Right lobe of liver (tissue), 6 donors: Measurements from ENCODE around the gene PLEKHF1. TPM values are rescaled to one million over a fixed set of nuclear protein-coding genes. Genes with fewer than 3 reads are reported as not detected.
A peak's percentile ranks its signal among the peaks of the same experiment; 100 is the strongest.

Experiments
- ATAC-seq, 4 donors: fragments of 200-7000 bp; cut with Tn5 transposase; one replicate each; pipeline ENCODE4 v1.9.1; 2020; ENCODE audit warnings: mild to moderate bottlenecking in 4 of 4, moderate library complexity in 4 of 4
- DNase-seq, 3 donors: peaks; one replicate each; pipeline ENCODE4 v3.0.0-alpha.2; 2020
- H3K27ac ChIP-seq, 3 donors: fragments of 200-600 bp; one replicate each; pipeline ENCODE4 v1.8.0; 2022
- H3K27me3 ChIP-seq, 2 donors: fragments of 200-600 bp; one replicate each; pipeline ENCODE4 v1.8.0; 2022
- H3K36me3 ChIP-seq, 4 donors: fragments of 200-600 bp; sonication (generic) in 1 of 4; one replicate each; pipeline versions ENCODE4 v1.5.1 to v1.8.0; 2017 to 2022; ENCODE audit warnings: control low read depth in 1 of 4
- H3K4me1 ChIP-seq, 4 donors: fragments of 200-600 bp; sonication (generic) in 1 of 4; one replicate each; pipeline versions ENCODE4 v1.5.1 to v1.8.0; 2017 to 2022; ENCODE audit warnings: control low read depth in 1 of 4
- H3K4me3 ChIP-seq, 3 donors: fragments of 200-600 bp; one replicate each; pipeline ENCODE4 v1.8.0; 2022
- H3K9me3 ChIP-seq, 4 donors: fragments of 200-600 bp; sonication (generic) in 1 of 4; one replicate each; pipeline versions ENCODE4 v1.5.1 to v1.8.0; 2017 to 2022; ENCODE audit warnings: control low read depth in 1 of 4
- POLR2A ChIP-seq: fragments of 450-650 bp; IDR thresholded peaks from one replicate; pipeline ENCODE4 v1.6.1; 2017; ENCODE audit warnings: antibody characterized with exemption, mild to moderate bottlenecking
- WGBS: methylation state at CpG from one replicate; pipeline ENCODE4 v1.1.6; 2018; ENCODE audit warnings: low coverage, low lambda C conversion rate; ENCODE audit not compliant: insufficient coverage; ENCODE audit errors: missing lambda C conversion rate; 5-methylcytosine and 5-hydroxymethylcytosine counted together
- intact Hi-C, 2 donors: fragments of 100-400 bp; cut with DNase I; formaldehyde crosslinking; loops; one replicate each; pipeline versions ENCODE4 v1.11.2 to v1.14.1; 2022
- total RNA-seq, 6 experiments: library from RNA; depleted of rRNA in 2 of 6; stranded (reverse); fragments of >200 nt in 2 of 6; fragmentation: NEBNext Ultra II Directional in 3 of 6; extraction: Animal tissue kit (Norgen Biotek cat#: 25700) in 3 of 6; gene quantifications; one replicate each; pipeline versions ENCODE4 v1.1.0 to v1.2.4, GENCODE V29; 2016 to 2023
- TF ChIP-seq, protein P1 (sequence below), 4 donors: fragments of 200-600 bp in 3 of 4; fragments of 450-650 bp in 1 of 4; IDR thresholded peaks; one replicate each; pipeline versions ENCODE4 v1.5.1 to v1.8.0; 2016 to 2022; ENCODE audit warnings: antibody characterized with exemption in 4 of 4, mild to moderate bottlenecking in 2 of 4
- donor health status: DM: no; HTN: yes; CAD: no.
- donor health status: DM: no; HTN: no; CAD: no.
- donor health status: DM: no; HTN: no; CAD: no.
- donor health status: DM: no; HTN: yes; CAD: no.
- donor health status: DM: no; HTN: yes; CAD: no.

The PLEKHF1 gene
- total RNA-seq, 6 experiments from 2014 or later, result 5.6 to 13.8 (median 9.8) TPM

DNA sequence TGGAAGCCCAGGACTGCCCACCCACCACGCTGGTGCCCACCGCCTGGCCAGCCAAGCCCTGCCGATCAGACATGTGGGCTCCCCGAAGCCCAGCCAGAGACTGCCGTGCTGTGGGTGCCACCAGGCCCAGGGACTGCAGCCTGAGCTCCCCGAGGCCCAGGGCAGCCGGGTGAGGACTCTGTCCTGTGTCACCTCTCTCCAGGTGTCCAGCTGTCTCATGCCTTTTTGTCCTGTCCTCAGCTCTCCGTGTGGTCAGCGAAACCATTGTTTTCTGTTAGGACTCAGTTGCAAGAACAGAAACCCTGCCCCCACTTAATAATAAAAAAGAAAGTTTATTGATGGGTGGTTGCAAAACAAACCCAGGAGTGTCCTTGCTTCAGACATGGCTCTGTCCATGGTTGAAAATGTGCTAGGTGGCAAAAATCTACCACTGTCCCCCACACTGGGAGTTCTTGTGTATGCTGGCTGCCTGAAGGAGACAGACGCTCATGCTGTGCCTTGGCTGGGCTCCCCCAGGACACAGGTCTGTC, 9.9 kb downstream of the PLEKHF1 start:
- Histone ChIP-seq H3K4me3 (no peak overlapping the region), H3K4me1 (peaks cover 0 to 93% (median 46%) of the 10 kb centered on the region in 4 donors), H3K9me3 (no peaks in the 10 kb centered on the region), H3K36me3 (peaks cover 0 to 18% (median 9%) of the 10 kb centered on the region in 4 donors), H3K27me3 (no peaks in the 10 kb centered on the region), H3K27ac (peak overlapping the region in 2 of 3 donors; percentile 61 to 80)
- no CpG with 5 or more reads among the region's 10 CpGs for WGBS
- no peak for TF ChIP-seq POLR2A
- TF ChIP-seq, protein P1, sequence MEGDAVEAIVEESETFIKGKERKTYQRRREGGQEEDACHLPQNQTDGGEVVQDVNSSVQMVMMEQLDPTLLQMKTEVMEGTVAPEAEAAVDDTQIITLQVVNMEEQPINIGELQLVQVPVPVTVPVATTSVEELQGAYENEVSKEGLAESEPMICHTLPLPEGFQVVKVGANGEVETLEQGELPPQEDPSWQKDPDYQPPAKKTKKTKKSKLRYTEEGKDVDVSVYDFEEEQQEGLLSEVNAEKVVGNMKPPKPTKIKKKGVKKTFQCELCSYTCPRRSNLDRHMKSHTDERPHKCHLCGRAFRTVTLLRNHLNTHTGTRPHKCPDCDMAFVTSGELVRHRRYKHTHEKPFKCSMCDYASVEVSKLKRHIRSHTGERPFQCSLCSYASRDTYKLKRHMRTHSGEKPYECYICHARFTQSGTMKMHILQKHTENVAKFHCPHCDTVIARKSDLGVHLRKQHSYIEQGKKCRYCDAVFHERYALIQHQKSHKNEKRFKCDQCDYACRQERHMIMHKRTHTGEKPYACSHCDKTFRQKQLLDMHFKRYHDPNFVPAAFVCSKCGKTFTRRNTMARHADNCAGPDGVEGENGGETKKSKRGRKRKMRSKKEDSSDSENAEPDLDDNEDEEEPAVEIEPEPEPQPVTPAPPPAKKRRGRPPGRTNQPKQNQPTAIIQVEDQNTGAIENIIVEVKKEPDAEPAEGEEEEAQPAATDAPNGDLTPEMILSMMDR (IDR thresholded peaks at IDR 0.05), result no peak
- DNase-seq (peak in 1 of 3 donors; percentile 55), ATAC-seq (no peak)
- intact Hi-C loops, result loop anchor here (10.0 kb wide), 1 partner anchor 60 kb away; no protein-coding TSS in a partner anchor

DNA sequence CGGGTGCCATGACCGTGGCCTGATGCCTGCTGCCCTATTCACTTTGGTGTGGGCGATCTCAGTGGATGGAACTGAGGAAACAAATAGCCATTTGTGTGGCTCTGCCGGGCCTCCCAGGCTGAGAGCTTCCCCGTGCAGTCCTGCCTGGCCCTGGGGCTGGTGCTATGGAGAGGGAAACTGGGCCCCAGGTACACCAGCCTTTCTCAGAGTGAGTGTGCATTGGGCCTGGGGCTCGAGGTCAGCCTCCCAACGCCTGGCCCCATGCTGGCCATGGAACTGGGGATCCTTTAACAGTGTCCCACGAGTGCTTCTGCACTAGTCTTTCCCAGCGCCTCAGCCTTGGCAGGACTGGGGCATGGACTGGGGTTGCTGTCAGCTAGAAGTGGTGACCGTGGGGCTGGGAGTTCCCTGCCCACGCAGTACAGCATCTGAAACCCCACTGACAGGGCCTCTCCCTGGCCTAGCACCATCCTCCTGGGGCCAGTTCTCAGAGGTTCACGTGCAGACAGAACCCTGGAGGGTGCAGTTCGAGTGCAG, 10.5 kb downstream of the PLEKHF1 start:
- Histone ChIP-seq H3K9me3 (no peaks in the 10 kb centered on the region), H3K27me3 (no peaks in the 10 kb centered on the region), H3K4me1 (peaks cover 0 to 88% (median 46%) of the 10 kb centered on the region in 4 donors), H3K27ac (peak overlapping the region; percentile 43 to 80 (median 61)), H3K36me3 (peaks cover 0 to 18% (median 9%) of the 10 kb centered on the region in 4 donors), H3K4me3 (no peak overlapping the region)
- intact Hi-C loops, result loop anchor here (10.0 kb wide), 1 partner anchor 61 kb away; no protein-coding TSS in a partner anchor
- DNase-seq (peak in 1 of 3 donors; percentile 58), ATAC-seq (no peak)
- TF ChIP-seq, protein P1 (IDR thresholded peaks at IDR 0.05), result no peak
- TF ChIP-seq POLR2A, result no peak
- 40% methylated on average over 1 of the region's 13 CpGs for WGBS

DNA sequence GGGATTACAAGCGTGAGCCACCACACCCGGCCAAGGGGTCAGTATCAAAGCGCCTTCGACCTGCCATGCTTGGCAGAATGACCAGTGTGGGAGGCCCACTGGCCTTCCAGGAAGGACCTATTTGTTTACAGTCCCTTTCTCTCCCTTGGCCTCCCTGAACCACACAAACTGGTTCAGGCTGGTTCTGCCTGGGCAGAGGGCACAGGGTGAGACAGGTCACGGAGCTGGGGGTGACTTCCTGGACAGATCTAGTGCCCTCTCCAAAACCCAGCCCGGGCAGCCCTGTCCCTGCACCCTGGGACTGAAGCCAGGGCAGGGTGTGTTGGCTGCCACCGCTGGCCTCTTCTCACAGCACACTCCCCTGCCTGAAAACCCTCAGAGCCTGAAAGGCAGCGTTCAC, 11.3 kb downstream of the PLEKHF1 start:
- TF ChIP-seq, protein P1 (IDR thresholded peaks at IDR 0.05), result no peak
- no peak for TF ChIP-seq POLR2A
- Histone ChIP-seq H3K4me1 (peaks cover 0 to 83% (median 42%) of the 10 kb centered on the region in 4 donors), H3K9me3 (no peaks in the 10 kb centered on the region), H3K36me3 (peaks cover 0 to 18% (median 9%) of the 10 kb centered on the region in 4 donors), H3K27ac (peak overlapping the region in 2 of 3 donors; percentile 67 to 80), H3K4me3 (no peak overlapping the region), H3K27me3 (no peaks in the 10 kb centered on the region)
- 20% methylated on average over 7 of the region's 8 CpGs for WGBS
- intact Hi-C loops, result loop anchor here (10.0 kb wide), 1 partner anchor 62 kb away; no protein-coding TSS in a partner anchor
- ATAC-seq (peak; percentile 79 to 85 (median 84)), DNase-seq (peak; percentile 91 to 97 (median 96))

DNA sequence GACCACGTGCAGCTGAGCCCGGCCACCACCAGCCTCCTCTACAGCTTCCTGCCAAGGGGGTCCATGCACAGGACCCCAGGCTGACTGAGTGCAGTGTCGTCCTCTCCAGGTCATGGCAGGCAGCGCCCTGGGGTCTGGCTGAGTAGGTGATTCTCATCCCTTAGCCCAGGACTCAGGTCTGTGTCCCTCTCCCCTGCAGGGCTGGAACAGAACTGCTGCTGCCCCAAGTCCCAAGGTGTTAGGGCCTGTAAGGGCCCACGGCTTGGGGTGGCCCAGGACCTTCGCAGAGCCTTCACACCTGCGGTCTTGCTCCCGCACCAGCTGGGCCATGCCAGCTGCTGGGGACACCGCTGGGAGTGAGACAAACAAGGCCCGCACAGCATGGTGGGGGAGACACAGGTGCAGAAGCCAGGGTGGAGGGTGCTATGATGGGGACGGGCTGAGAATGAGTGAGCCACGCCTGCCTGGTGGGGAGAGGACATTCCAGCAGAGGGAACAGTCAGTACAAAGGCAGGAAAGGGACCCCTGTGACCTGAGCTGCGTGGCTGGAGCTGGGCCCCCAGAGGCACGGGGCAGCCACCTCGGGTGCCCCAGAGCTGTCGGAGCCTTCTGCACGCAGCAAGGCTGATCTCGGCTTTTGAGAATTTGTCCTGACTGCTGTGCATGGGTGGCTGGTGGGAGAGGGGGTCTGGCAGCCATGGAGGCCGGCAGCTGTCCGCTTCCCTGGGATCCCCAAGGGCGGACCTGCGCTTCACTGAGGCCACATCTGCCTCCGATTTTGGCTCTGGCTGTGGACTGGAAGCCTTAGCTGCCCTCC, 11.9 kb downstream of the PLEKHF1 start:
- Histone ChIP-seq H3K9me3 (no peaks in the 10 kb centered on the region), H3K4me3 (no peak overlapping the region), H3K27ac (peak overlapping the region; percentile 16 to 80 (median 67)), H3K27me3 (no peaks in the 10 kb centered on the region), H3K36me3 (peaks cover 0 to 18% (median 9%) of the 10 kb centered on the region in 4 donors), H3K4me1 (peaks cover 0 to 77% (median 39%) of the 10 kb centered on the region in 4 donors)
- TF ChIP-seq, protein P1 (IDR thresholded peaks at IDR 0.05), result peak in 1 of 4 donors; percentile 29
- no peak for TF ChIP-seq POLR2A
- intact Hi-C loops, result loop anchor here (10.0 kb wide), 1 partner anchor 62 kb away; no protein-coding TSS in a partner anchor
- 80% methylated on average over 2 of the region's 23 CpGs for WGBS
- DNase-seq, result no peak
- ATAC-seq, result peak in 1 of 4 donors; percentile 0
